GM21390 (cell line): Measurements from ENCODE around the gene KEL.

Experiments
- ATAC-seq: cut with Tn5 transposase; IDR thresholded peaks from one replicate; pipeline ENCODE4 v1.9.1; 2021; ENCODE audit not compliant: unreplicated experiment

The KEL gene

DNA sequence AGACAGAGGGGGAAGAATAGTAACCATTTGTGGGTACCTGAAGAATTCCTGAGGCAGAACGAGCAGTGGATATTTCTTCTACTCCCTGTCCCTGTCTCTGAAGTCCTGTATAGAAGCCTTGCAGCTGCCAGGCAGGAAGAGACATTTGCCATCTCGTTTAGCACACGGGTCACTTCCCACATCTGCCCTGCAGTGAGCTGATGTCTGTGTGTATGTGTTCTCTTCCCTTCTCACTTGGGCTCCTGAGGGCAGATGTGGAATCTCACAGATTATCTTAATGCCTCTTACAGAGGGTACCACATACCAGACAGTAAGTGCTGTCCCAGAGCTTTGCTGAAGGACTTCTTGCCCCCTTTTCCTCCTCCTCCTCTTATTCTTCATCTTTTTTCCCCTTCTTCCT is 62.5 kb downstream of the KEL start:
- no peak for ATAC-seq

- ATAC-seq, result no peak
Measured at GRCh38 chr7:142898377-142899170, 63.6 kb downstream of the KEL start.

- ATAC-seq, result no peak
Measured at GRCh38 chr7:142897691-142898090, 64.5 kb downstream of the KEL start.

- ATAC-seq, result no peak
Measured at GRCh38 chr7:142896741-142897379, 65.3 kb downstream of the KEL start.

DNA sequence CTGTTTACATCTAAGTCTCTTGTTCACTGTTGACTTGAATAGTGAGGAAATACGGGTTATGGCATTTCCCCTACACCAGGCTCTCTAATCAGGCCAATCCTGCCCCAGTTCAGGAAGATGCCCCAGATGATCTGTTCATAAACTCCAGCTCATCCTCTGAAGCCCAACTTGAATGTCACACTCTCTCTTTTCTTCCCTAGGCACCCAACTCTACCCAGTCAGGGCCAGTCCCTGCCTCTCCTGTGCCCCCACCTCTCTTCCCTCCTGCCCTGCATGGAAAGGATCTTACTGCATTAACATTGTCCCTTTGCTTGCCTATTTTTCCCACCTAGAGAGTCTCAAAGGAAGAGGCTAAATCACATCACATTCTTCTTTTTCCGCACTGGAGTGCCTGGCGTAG is 66.0 kb downstream of the KEL start:
- no peak for ATAC-seq

DNA sequence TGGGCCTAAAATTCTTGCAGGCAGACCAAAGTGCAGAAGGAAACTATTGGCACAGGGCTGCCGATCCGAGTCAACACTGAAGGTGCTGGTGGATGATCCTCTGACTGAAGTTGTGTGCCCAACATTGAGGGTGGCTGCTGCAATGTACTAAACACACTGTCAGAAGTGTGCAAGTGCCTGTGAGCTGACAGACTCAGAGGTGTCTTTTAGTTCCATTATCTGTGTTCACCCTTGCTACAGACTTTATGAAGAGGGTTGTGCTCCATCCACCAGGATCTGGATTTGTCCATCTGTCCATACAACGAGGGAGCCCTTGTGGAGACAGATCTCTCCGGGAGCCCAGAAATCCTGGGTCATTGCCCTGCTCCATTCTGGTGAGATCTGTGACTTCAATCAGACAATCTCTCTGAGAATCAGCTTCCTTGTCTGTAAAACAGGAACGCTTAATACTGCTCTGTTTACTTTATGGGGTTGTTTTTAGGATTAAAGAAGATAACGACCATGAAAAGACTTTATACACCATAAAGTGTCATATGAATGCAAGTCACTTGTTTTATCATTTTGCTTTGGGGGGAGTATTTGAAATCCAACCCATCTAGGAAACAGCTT is 67.1 kb downstream of the KEL start:
- no peak for ATAC-seq

GRCh38 chr7:142894112-142894984 is 67.8 kb downstream of the KEL start:
- no peak for ATAC-seq

GRCh38 chr7:142892951-142893350 is 69.2 kb downstream of the KEL start:
- ATAC-seq, result no peak

GRCh38 chr7:142891490-142892082 is 70.6 kb downstream of the KEL start:
- no peak for ATAC-seq
